ENCODE data around the gene SCAI. TPM values are rescaled to one million over a fixed set of nuclear protein-coding genes. Genes with fewer than 3 reads are reported as not detected.

The SCAI gene
- total and polyA plus RNA-seq, 2 of the 4 experiments (the other 2 are of a cell fraction): 3.6 to 14.5 TPM

GRCh38 chr9:124973807-124974206, 169.5 kb downstream of the SCAI start:
- no peaks in the 10 kb centered on the region for H3K4me1 ChIP-seq (ENCODE audit: control insufficient read depth, insufficient read depth, low read length)
- 100% methylated on average over 2 of the region's 6 CpGs; no CpG with 5 or more reads in 1 of the 2 experiments for WGBS, 2 experiments (ENCODE audit: extremely low coverage in 2 of 2, insufficient read length in 1 of 2)
- ATAC-seq (ENCODE audit: low read depth) (no peak), DNase-seq (no peak)
- H3K9me3 ChIP-seq (ENCODE audit: control insufficient read depth, insufficient read depth, low read length): no peaks in the 10 kb centered on the region
- no peaks in the 10 kb centered on the region for H3K27me3 ChIP-seq (ENCODE audit: control insufficient read depth, insufficient read depth, low read length)
- dilution Hi-C loops (cut with HindIII; ENCODE audit: low sequenced_read_pairs, unreplicated experiment): no loop called here
- H4K8ac ChIP-seq (ENCODE audit: low read depth in 2 of 2, low read length in 2 of 2): no peak overlapping the region
- H4K91ac ChIP-seq (ENCODE audit: insufficient read depth, low read depth, low read length): no peak overlapping the region
- BruUV-seq (replicated peaks): no TSS peak
- no peak overlapping the region for H3K4me2 ChIP-seq (ENCODE audit: low read depth, low read length)
- H2BK120ac ChIP-seq (ENCODE audit: low read depth, low read length): no peak overlapping the region
- H2AK5ac ChIP-seq (ENCODE audit: low read depth, low read length): no peak overlapping the region
- H3K4me3 ChIP-seq (ENCODE audit: insufficient read depth, low read depth, low read length): no peak overlapping the region
- TF ChIP-seq BHLHE40 (IDR thresholded peaks at IDR 0.05; ENCODE audit: low read depth, low read length) (no peak), USF2 (IDR thresholded peaks at IDR 0.05; ENCODE audit: low read depth, low read length) (no peak), ELK1 (IDR thresholded peaks at IDR 0.05; ENCODE audit: borderline replicate concordance, low read depth, low read length) (no peak)
- no peak overlapping the region for H3K18ac ChIP-seq (ENCODE audit: low read depth, low read length)
- CTCF ChIA-PET: no interaction called here
- H3K27ac ChIP-seq (ENCODE audit: insufficient read depth, low read length): no peak overlapping the region
- H2BK15ac ChIP-seq (ENCODE audit: low read depth, low read length): no peak overlapping the region
- POLR2A ChIA-PET (ENCODE audit: unreplicated experiment): no interaction called here
- H3K56ac ChIP-seq (ENCODE audit: extremely low read depth, insufficient read depth, low read length): no peak overlapping the region
- no peak overlapping the region for H2AK9ac ChIP-seq (replicated peaks; ENCODE audit: low read depth, low read length, poor library complexity)
- H3K4ac ChIP-seq (ENCODE audit: low read depth, low read length): no peak overlapping the region
- H3K9me1 ChIP-seq (ENCODE audit: insufficient read depth, low read length): peaks cover 4% of the 10 kb centered on the region
- H4K5ac ChIP-seq (ENCODE audit: low read depth, low read length): no peak overlapping the region
- in situ Hi-C loops (cut with MboI; ENCODE audit: low sequenced_read_pairs): no loop called here
- H3K14ac ChIP-seq (replicated peaks; ENCODE audit: low read depth, low read length): no peak overlapping the region
- no peak overlapping the region for H3K9ac ChIP-seq (ENCODE audit: low read depth, low read length)
- H2BK5ac ChIP-seq (ENCODE audit: low read depth, low read length, poor library complexity, severe bottlenecking): no peak overlapping the region
- no peak overlapping the region for H2AFZ ChIP-seq (replicated peaks; ENCODE audit: low read length, poor library complexity)
- peaks cover 8% of the 10 kb centered on the region for H3K36me3 ChIP-seq (ENCODE audit: control insufficient read depth, insufficient read depth, low read length)
- intact Hi-C loops (cut with micrococcal nuclease): no loop called here
- no peak overlapping the region for H3K23ac ChIP-seq (ENCODE audit: low read depth, low read length)
- H3K79me1 ChIP-seq (ENCODE audit: low read depth in 1 of 2, low read length in 2 of 2): no peaks in the 10 kb centered on the region
- no peaks in the 10 kb centered on the region for H4K20me1 ChIP-seq (ENCODE audit: insufficient read depth, low read length)
- no peak overlapping the region for H2BK20ac ChIP-seq (ENCODE audit: low read depth, low read length)
